Keratinocyte (primary cell): ENCODE data around the gene USP44. TPM values are rescaled to one million over a fixed set of nuclear protein-coding genes. Genes with fewer than 3 reads are reported as not detected.
A peak's percentile ranks its signal among the peaks of the same experiment; 100 is the strongest.

Experiments used
- DNase-seq: peaks from one replicate; pipeline ENCODE4 v3.0.0-alpha.2; 2011; ENCODE audit warnings: low read depth, missing footprints, low spot score
- FAIRE-seq: peaks from 2 replicates; lab custom pipeline; 2011; peaks lifted over from hg19 to GRCh38; lab: Jason Lieb, UNC
- H2AFZ ChIP-seq: 2 replicates; pipeline ENCODE4 v1.6.0; 2012; ENCODE audit warnings: low read length, control low read depth, inconsistent platforms; ENCODE audit not compliant: control insufficient read depth
- H3K27ac ChIP-seq: 2 replicates; pipeline ENCODE4 v1.5.1; 2011; ENCODE audit warnings: low read length; ENCODE audit not compliant: control insufficient read depth, insufficient read depth
- H3K27me3 ChIP-seq: 3 replicates; pipeline ENCODE4 v1.6.0; 2011; ENCODE audit warnings: low read length; ENCODE audit not compliant: control insufficient read depth, insufficient read depth; ENCODE audit errors: extremely low read depth
- H3K36me3 ChIP-seq, 2 experiments: 2 replicates in 1 of 2; 3 replicates in 1 of 2; pipeline ENCODE4 v1.5.1; 2011; ENCODE audit warnings: low read length in 2 of 2, mild to moderate bottlenecking in 1 of 2; ENCODE audit not compliant: control insufficient read depth in 2 of 2, insufficient read depth in 2 of 2; ENCODE audit errors: extremely low read depth in 1 of 2
- H3K4me1 ChIP-seq: 3 replicates; pipeline ENCODE4 v1.5.1; 2011; ENCODE audit warnings: low read length; ENCODE audit not compliant: control insufficient read depth, insufficient read depth; ENCODE audit errors: extremely low read depth
- H3K4me2 ChIP-seq: 3 replicates; pipeline ENCODE4 v1.6.0; 2011; ENCODE audit warnings: low read depth, low read length; ENCODE audit not compliant: control insufficient read depth, insufficient read depth; ENCODE audit errors: extremely low read depth
- H3K4me3 ChIP-seq, 3 experiments: fragments of 200-600 bp in 1 of 3; sonication (generic) in 1 of 3; 2 replicates in 2 of 3; 3 replicates in 1 of 3; pipeline ENCODE4 v1.5.1; 2011 to 2016; ENCODE audit warnings: low read length in 3 of 3, mild to moderate bottlenecking in 3 of 3, control low read depth in 2 of 3, inconsistent platforms in 1 of 3, low read depth in 1 of 3, mixed read lengths in 1 of 3, mixed run types in 1 of 3, moderate library complexity in 1 of 3; ENCODE audit not compliant: control insufficient read depth in 2 of 3, insufficient read depth in 2 of 3; ENCODE audit errors: extremely low read depth in 1 of 3
- H3K79me2 ChIP-seq: 2 replicates; pipeline ENCODE4 v1.6.0; 2012; ENCODE audit warnings: low read length; ENCODE audit not compliant: control insufficient read depth, insufficient read depth
- H3K9ac ChIP-seq: 3 replicates; pipeline ENCODE4 v1.6.0; 2011; ENCODE audit warnings: low read length; ENCODE audit not compliant: control insufficient read depth, insufficient read depth; ENCODE audit errors: extremely low read depth
- H3K9me1 ChIP-seq: 3 replicates; pipeline ENCODE4 v1.6.0; 2011; ENCODE audit warnings: low read length; ENCODE audit not compliant: control insufficient read depth, insufficient read depth; ENCODE audit errors: extremely low read depth
- H3K9me3 ChIP-seq: 2 replicates; pipeline ENCODE4 v1.5.1; 2012; ENCODE audit warnings: low read depth, low read length; ENCODE audit not compliant: control insufficient read depth
- H4K20me1 ChIP-seq: 3 replicates; pipeline ENCODE4 v1.6.0; 2011; ENCODE audit warnings: low read length; ENCODE audit not compliant: control insufficient read depth, insufficient read depth; ENCODE audit errors: extremely low read depth
- EZH2 ChIP-seq: IDR thresholded peaks from one replicate; pipeline ENCODE4 v1.6.1; 2012; ENCODE audit warnings: inconsistent platforms, mild to moderate bottlenecking, low read length, moderate library complexity
- dilution Hi-C: fragments of 300-500 bp; cut with MboI; formaldehyde crosslinking; loops from one replicate; pipeline ENCODE4 v1.7.0; 2020; ENCODE audit warnings: low sequenced_read_pairs; ENCODE audit not compliant: extremely low pct_ligation_motif_present
- polyA plus RNA-seq, 5 experiments: library from polyadenylated mRNA; depleted of rRNA in 3 of 5; stranded (reverse) in 3 of 5; stranded (forward) in 1 of 5; unstranded in 1 of 5; fragments of >200 nt; gene quantifications; 1 replicate in 1 of 5; 2 replicates in 3 of 5; 3 replicates in 1 of 5; pipeline versions ENCODE4 v1.2.1 to v1.2.3, GENCODE V29; 2011 to 2012; ENCODE audit warnings: missing spikeins in 2 of 5, low read depth in 1 of 5, low replicate concordance in 1 of 5
- TF ChIP-seq, protein P1 (sequence below), 3 experiments: IDR thresholded peaks in 1 of 3; conservative IDR thresholded peaks in 1 of 3; optimal IDR thresholded peaks in 1 of 3; 2 replicates in 2 of 3; 3 replicates in 1 of 3; pipeline versions ENCODE3 to v1.5.1; 2011; ENCODE audit warnings: low read length in 3 of 3, mild to moderate bottlenecking in 3 of 3, moderate library complexity in 2 of 3, control low read depth in 1 of 3, inconsistent platforms in 1 of 3; ENCODE audit not compliant: insufficient read depth in 2 of 3; ENCODE audit errors: extremely low read depth in 1 of 3

The USP44 gene
- polyA plus RNA-seq, 1 donor (not counting 4 experiments of a cell fraction or from before 2014, with no cell fraction given) = 0.18 TPM

DNA sequence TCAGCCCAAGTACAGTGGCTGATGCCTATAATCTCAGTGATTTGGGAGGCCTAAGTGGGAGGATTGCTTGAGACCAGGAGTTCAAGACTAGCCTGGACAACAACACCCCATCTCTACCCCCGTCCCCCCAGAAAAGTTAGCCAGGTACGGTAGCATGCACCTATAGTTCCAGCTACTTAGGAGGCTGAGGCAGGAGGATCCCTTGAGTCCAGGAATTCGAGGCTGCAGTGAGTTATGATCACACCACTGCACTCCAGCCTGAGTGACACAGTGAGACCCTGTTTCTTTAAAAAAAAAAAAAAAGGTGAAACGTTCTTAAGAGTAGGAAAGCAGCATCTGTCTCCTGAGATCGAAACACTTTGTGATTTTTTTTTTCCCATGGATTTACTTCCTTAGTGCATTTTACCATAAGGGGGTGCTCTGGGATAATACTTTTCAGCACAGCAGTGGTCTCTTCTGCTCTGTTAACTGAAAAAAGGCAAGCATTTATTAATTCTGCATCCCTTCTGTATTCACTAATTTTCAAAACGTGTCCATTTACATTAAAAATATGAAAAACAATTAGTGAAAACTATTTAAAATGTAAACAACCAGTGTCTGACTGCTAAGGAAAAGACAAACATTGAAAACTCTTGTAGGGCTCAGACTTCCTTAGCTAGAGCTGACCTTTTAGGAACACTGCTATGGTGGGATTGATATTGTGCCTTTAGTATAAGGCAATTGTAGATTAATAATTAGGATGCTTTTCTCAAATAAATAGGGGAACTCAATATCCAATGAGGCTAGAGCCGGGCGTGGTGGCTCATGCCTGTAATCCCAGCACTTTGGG is 31.2 kb upstream of the USP44 start:
- H2AFZ ChIP-seq = no peak overlapping the region
- no peaks in the 10 kb centered on the region for H3K4me1 ChIP-seq
- H3K4me3 ChIP-seq = no peak overlapping the region
- H3K9me3 ChIP-seq = no peaks in the 10 kb centered on the region
- H3K36me3 ChIP-seq = no peaks in the 10 kb centered on the region
- no peaks in the 10 kb centered on the region for H3K79me2 ChIP-seq
- H3K9ac ChIP-seq = no peak overlapping the region
- dilution Hi-C loops = no loop called here
- peak overlapping the region; percentile 2 for H3K4me2 ChIP-seq
- H4K20me1 ChIP-seq = no peaks in the 10 kb centered on the region
- H3K27ac ChIP-seq = no peak overlapping the region
- H3K27me3 ChIP-seq = no peaks in the 10 kb centered on the region
- no peak for FAIRE-seq
- TF ChIP-seq EZH2 = no peak
- TF ChIP-seq, protein P1, sequence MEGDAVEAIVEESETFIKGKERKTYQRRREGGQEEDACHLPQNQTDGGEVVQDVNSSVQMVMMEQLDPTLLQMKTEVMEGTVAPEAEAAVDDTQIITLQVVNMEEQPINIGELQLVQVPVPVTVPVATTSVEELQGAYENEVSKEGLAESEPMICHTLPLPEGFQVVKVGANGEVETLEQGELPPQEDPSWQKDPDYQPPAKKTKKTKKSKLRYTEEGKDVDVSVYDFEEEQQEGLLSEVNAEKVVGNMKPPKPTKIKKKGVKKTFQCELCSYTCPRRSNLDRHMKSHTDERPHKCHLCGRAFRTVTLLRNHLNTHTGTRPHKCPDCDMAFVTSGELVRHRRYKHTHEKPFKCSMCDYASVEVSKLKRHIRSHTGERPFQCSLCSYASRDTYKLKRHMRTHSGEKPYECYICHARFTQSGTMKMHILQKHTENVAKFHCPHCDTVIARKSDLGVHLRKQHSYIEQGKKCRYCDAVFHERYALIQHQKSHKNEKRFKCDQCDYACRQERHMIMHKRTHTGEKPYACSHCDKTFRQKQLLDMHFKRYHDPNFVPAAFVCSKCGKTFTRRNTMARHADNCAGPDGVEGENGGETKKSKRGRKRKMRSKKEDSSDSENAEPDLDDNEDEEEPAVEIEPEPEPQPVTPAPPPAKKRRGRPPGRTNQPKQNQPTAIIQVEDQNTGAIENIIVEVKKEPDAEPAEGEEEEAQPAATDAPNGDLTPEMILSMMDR (optimal IDR thresholded peaks at IDR 0.05 in 1 of 3, IDR thresholded peaks at IDR 0.05 in 1 of 3, conservative IDR thresholded peaks at IDR 0.05 in 1 of 3; ENCODE audit: extremely low read depth in 1 of 3, insufficient read depth in 2 of 3, low read length in 3 of 3) = peak in 2 of 3 experiments; percentile 10 to 29
- H3K9me1 ChIP-seq = no peaks in the 10 kb centered on the region
- DNase-seq = no peak

DNA sequence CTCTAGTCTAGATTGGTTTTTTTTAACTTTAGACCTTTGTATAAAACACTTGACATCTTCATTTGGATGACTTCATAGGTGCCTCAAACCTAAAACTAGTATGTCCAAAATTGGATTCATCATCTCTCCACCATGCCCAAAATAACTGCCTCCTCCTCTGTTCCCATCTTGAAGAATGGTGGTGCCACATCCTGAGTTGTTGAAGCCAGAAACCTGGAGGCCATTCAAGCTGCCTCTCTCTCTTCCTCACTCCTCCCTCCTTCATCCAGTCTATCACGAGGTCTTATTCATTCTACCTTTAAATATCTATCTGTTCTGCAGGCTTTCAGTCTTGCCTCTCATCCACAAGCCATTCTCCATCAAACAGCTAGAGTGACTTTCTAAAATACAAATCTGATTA is 26.5 kb upstream of the USP44 start:
- H3K36me3 ChIP-seq = no peaks in the 10 kb centered on the region
- peaks cover 4% of the 10 kb centered on the region for H3K27me3 ChIP-seq
- dilution Hi-C loops = no loop called here
- H3K4me1 ChIP-seq = no peaks in the 10 kb centered on the region
- no peak overlapping the region for H3K9ac ChIP-seq
- no peaks in the 10 kb centered on the region for H3K9me1 ChIP-seq
- TF ChIP-seq, protein P1 (optimal IDR thresholded peaks at IDR 0.05 in 1 of 3, IDR thresholded peaks at IDR 0.05 in 1 of 3, conservative IDR thresholded peaks at IDR 0.05 in 1 of 3; ENCODE audit: extremely low read depth in 1 of 3, insufficient read depth in 2 of 3, low read length in 3 of 3) = no peak
- TF ChIP-seq EZH2 = no peak
- no peaks in the 10 kb centered on the region for H3K9me3 ChIP-seq
- no peaks in the 10 kb centered on the region for H3K79me2 ChIP-seq
- H3K27ac ChIP-seq = no peak overlapping the region
- no peak overlapping the region for H3K4me2 ChIP-seq
- no peak for DNase-seq
- no peak overlapping the region for H2AFZ ChIP-seq
- H3K4me3 ChIP-seq = no peak overlapping the region
- no peaks in the 10 kb centered on the region for H4K20me1 ChIP-seq
- FAIRE-seq = no peak
